Measurements from ENCODE around the gene ZNF385B.

DNA sequence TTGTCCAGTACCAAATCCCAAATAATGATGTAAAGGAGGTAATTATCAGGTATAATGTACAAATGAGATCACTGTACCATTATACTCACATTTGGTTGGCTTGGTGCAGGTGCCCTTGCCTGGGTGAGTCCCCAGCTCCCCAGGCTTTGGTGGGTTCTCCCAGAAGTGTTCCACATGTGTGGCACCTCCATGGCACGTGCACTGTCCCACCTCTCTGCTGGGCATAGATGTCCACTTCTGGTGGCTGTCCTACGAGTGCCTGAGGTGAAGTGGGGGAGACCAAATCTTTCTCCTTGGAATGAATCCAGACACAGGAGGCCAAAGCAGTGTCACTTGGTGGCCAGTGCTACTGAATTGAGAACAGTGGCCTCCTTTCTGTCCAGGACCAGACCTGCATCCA, 434.3 kb downstream of the ZNF385B start:
- TF ChIP-seq CTCF (IDR thresholded peaks at IDR 0.05; ENCODE audit: insufficient read depth, low read length) (no peak), POLR2AphosphoS5 (IDR thresholded peaks at IDR 0.05; ENCODE audit: low read depth) (no peak), REST (IDR thresholded peaks at IDR 0.05; ENCODE audit: insufficient replicate concordance, low read depth) (no peak), GABPA (IDR thresholded peaks at IDR 0.05; ENCODE audit: low read depth) (no peak), SPI1 (IDR thresholded peaks at IDR 0.05; ENCODE audit: borderline replicate concordance, low read depth) (no peak)
